ENCODE data around the gene TMPRSS13.
"Not testable (repeated sequence)": the region's sequence is repeated elsewhere in the genome, so short reads cannot be mapped to it uniquely, and the experiment has no call there.

Gene TMPRSS13

GRCh38 chr11:117872420-117872961 lies 56.7 kb downstream of the TMPRSS13 start:
- DNase-seq (ENCODE audit: low read depth), result no peak

DNA sequence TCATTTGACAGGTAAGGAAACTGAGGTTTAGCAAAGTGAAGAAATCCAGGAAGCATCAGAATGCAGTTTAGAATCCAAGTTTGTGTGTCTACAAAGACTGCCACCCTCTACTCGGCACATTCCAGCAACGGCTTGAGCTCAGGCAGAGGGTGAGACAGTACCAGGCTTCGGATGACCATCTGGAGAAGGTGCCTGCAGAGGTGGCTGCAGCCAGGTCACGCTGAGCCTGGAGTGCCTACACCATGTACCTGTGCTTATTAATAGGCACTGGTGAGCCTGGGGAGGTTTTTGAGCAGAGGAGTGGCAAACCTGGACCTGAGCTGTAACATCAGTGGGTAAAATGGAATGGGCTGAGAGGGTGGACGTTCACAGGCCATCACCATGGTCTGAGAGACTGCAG lies 57.4 kb downstream of the TMPRSS13 start:
- DNase-seq (ENCODE audit: low read depth), result no peak

GRCh38 chr11:117871160-117871559 lies 58.0 kb downstream of the TMPRSS13 start:
- DNase-seq (ENCODE audit: low read depth), result no peak

- DNase-seq (ENCODE audit: low read depth), result no peak
Measured at GRCh38 chr11:117870103-117870952, 58.9 kb downstream of the TMPRSS13 start.

DNA sequence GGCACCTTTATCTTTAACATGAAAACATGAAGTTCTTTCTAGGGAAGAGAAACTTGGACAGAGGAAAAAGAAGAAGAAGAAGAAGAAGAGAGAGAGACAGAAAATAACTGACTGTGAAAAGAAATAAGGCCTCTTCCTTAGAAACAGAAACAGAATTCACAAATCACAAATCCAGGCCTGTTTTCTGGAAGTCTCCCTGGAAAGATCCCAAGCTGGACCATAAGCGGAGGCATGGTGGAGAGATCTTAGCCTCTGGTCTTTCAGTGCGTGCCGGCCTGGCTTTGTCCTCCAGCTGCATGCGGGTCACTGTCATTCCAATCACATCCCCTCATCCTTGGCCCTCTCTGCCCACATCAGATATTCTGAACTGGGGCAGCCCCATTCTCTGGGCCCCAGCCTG lies 59.6 kb downstream of the TMPRSS13 start:
- no peak for DNase-seq (ENCODE audit: low read depth)

GRCh38 chr11:117868815-117869561 lies 60.2 kb downstream of the TMPRSS13 start:
- DNase-seq (ENCODE audit: low read depth), result no peak

DNA sequence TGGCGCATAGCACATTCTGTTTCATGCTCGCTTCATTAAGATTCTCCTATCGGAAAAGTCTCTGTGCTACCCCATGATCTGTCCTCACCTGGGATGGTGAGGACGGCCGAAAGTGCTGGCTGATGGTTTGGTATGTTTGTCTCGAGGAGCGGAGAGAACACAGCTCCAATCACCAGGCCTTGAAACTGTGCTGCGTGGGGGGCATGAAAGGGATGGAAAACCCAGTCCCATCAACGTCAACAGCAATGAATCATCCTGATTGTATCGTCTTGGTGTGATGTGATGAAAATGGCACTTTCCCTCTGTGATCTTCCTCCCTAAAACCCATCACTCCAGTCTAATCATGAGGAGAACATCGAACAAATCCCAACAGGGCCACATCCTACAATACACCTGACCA lies 61.1 kb downstream of the TMPRSS13 start:
- DNase-seq (ENCODE audit: low read depth), result no peak

GRCh38 chr11:117866526-117866925 lies 62.7 kb downstream of the TMPRSS13 start:
- no peak for DNase-seq (ENCODE audit: low read depth)

GRCh38 chr11:117865546-117865945 lies 63.7 kb downstream of the TMPRSS13 start:
- DNase-seq (ENCODE audit: low read depth), result not testable (repeated sequence)

GRCh38 chr11:117863383-117863782 lies 65.8 kb downstream of the TMPRSS13 start:
- DNase-seq (ENCODE audit: low read depth), result no peak

DNA sequence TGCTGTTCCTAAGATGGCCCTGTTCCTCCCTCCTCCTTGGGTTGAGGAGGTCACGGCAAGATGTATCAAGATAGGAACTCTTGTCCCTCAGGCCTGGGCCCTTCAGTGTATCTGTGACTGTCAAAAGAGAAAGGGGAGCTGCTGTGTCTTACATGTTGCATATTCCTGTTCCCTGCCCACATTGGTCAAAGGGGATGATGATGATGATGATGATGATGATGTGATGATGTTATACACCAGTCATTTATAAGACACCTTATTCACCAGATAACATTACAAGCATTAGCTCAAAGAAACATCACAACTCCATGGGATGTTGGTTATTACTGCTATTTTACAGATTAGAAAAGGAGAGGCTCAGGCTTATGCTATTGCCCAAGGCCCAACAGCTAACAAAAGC lies 66.4 kb downstream of the TMPRSS13 start:
- no peak for DNase-seq (ENCODE audit: low read depth)

GRCh38 chr11:117862019-117862725 lies 67.0 kb downstream of the TMPRSS13 start:
- DNase-seq (ENCODE audit: low read depth), result no peak

DNA sequence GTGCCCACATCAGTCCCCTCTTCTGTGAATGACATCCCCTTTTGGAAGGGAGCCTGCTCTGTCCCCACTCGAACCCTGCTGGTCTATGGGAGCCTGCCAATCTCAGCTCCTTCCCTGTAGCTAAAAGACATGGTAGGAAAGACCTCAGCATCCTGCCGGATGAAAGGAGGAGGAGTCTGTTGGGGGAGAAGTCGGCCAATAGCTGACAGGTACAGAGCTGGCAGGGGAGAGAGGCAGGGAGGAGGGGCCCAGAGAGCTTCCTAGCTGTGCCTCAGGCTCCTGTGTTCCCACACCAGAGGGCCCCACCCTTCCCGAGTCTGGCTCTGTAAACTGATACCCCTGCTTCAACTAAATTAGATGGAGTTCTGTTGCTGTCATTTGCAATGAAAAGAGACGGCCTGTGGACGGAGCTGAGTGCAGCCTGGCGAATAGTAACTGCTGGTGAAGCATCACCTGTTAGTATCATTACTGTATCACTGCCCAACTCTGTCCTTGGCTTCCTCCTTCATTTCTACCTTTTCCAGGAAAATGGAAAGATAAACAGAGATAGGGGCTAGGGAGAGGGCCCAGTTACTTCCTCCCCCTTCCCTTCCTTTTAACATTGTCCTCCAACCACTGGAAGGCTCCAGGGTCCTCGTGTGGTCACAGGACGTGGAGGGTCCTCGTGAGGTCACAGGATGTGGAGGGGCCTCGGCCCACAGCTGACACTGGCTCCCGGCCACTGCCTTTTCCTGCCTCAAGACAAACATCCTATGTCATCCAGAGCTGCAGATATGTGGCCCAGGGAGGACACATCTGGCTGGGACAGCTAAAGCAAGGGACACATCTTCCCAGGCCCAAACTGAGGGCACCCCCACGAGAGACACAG lies 67.8 kb downstream of the TMPRSS13 start:
- DNase-seq (ENCODE audit: low read depth), result no peak

GRCh38 chr11:117860139-117860538 lies 69.1 kb downstream of the TMPRSS13 start:
- DNase-seq (ENCODE audit: low read depth), result no peak

- DNase-seq (ENCODE audit: low read depth), result no peak
Measured at GRCh38 chr11:117859488-117860112, 69.6 kb downstream of the TMPRSS13 start.

DNA sequence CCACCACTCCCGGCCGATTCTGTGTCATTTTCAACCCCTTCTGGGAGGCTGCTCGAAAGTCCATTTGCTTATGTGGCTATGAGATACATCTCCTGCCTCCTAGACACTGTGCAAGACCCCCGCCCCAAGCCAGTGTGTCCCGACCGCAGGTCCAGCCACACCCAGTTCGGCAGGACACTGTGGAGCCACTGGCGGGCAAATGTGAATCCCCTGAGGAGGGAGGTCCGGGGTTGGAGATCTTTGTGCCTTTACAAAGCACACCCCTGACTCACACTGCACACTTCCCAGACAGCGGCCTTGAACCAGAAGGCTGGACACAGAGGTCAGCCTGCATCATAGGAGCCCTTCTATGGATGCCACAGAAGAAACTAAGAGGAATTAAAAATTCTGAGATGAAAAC lies 70.1 kb downstream of the TMPRSS13 start:
- no peak for DNase-seq (ENCODE audit: low read depth)

DNA sequence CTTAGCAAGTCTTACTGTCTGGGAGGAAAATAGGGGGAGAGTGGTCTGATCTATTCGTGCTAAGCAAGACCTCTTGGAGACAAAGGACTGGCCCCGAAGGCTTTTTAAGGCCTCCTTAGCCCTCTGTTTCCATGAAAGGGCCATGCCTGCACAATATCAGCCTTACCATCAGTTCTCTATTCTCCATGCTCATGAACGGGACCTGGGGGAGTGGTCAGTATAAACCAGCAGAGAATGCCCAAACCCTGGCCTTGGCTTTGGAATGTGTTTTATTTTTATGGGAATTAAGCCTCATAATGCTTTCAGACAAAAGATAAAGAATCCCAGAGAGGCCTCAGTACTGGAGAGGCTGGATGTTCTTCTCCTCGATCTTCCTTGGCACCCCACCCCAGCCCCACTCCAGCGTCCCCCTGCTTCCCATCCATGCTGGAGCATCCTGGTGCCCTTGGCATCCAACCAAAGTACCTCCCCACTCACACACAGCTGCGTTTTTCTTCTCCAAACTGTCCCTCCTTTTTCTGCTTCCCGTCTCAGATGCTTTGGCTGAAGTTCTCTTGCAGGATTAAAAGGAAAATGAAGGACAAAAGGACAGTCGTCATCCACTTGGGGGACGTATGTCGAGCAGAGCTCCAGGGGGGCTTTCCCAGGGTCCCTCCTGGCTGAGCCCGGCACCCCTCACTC lies 71.3 kb downstream of the TMPRSS13 start:
- DNase-seq (ENCODE audit: low read depth), result no peak

- DNase-seq (ENCODE audit: low read depth), result no peak
Measured at GRCh38 chr11:117855912-117856651, 73.1 kb downstream of the TMPRSS13 start.

- no peak for DNase-seq (ENCODE audit: low read depth)
Measured at GRCh38 chr11:117855186-117855845, 73.9 kb downstream of the TMPRSS13 start.

All from T-helper 22 cell (primary cell).